NCI-H1048 (cell line): ENCODE results near the gene SOX2.

Experiments
- DNase-seq: peaks from one replicate; lab custom pipeline; 2025; lab: John Stamatoyannopoulos, UW

The SOX2 gene

GRCh38 chr3:181711325-181712135, at the start of gene SOX2:
Gene SOX2, plus strand, starts transcription at chr3:181711925. Its CDS starts 436 bp downstream, at chr3:181712361.
- peak; percentile 59 for DNase-seq

DNA sequence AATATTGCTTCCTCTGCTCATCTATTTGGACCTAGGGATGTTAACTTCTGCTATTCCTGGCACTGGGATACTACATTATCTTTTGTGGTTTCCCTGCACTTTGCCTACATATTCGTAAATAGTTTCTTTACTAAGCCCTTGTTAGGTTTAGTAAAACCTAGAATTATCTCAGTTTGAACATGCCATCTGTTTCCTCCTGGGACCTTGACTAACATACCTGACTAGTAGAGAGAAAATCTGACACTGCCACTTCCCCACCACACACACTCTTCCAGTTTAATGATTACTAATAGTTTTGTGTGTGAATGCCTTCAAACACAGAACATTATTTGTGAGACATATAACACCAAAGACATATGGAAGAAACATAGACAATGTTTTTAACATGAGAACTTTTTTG, 28.2 kb upstream of the SOX2 start:
- no peak for DNase-seq

DNA sequence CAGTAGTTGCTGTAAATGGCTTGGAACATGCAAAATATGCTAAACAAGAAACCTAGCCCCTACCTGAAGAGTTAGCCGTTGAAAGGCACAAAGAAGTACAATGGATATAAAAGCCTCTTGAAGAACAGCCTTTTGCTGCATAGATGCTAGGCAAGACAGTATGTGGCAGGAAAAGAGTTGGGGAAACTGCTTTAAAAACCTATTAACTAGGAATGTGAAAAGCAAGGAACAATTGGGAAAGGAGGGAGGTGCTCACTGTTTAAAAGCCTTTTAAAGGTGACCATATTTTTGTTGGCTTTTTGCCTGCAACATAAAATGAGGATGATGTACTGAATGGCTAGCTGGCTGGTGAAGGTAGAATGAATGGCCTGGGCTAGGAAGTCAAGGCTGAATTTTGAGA, 24.5 kb upstream of the SOX2 start:
- no peak for DNase-seq

DNA sequence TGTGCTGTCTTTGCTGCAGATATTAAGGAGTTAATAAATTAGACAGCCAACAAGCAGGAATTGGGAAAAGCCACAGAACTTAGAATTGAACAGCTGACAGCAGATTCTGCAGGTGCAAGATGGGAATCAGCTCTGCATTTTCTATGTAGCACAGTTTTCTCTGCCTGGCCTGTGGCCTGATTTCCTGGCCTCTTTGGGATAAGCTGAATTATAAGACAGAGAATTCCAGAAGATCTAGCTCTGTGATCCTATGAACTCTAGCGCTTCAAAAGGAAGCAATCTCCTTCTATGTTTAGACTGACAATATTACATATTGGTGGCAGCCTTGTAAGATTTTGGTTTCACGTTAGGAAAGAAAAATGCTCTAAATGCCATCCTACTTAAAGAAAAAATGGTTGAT, 24.0 kb upstream of the SOX2 start:
- no peak for DNase-seq

- DNase-seq: no peak
Measured at GRCh38 chr3:181689546-181689945, 22.2 kb upstream of the SOX2 start.

GRCh38 chr3:181690769-181691168, 21.0 kb upstream of the SOX2 start:
- no peak for DNase-seq

DNA sequence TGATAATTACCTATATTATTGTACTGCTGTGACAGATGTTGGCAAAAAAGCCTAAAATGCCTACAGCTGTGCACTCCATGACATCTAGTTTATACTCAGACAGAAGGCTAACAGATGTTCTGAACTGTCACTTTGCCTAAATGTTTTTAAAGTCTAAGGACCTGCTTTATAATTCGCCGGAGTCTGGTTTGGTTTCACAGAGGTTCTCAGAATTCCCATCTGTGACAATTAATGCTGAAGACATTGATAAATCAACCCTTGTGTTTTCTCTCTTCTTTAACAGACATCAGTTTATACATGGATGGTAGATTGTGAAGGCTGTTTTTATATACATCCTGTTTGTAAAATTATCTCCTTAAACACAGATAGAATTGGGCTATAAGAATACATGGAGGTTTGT, 19.8 kb upstream of the SOX2 start:
- DNase-seq: no peak

DNA sequence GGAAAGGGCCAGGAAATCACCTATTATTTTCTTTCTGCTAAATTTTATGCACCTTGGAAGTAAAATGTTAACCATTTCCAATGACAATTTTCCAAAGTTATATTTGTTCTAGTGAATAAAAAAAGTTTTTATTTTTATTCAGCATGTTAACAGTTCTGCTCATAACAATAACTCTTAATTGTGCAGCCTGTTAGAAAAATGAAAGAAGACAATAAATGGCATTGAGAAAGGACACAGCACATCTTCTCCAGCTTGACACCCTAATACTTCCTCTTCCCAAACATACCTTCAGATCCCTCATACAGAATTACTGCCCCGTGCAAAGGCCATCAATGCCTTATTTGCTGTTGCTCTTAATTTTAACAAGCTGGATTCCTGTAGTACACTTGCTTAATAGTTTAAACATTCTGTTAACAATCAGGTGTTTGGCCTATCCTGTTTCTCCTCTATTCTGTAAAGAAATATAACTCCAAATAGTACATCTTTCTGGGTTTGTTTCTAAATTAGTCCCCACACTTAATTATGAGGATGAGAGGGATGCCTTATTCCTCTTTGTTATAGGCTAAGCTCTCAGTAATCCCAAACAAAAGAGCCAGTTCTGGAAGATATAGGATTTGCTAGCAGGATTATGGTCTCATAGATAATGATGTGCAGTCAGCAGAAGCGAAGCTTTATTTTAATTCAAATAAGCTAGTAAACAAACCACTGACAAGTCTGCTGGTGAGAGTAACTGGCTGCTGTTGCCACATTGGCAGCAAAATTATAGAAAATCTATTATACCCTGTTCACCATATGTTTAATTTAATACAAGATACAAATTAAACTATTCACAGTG, 19.2 kb upstream of the SOX2 start:
- no peak for DNase-seq

DNA sequence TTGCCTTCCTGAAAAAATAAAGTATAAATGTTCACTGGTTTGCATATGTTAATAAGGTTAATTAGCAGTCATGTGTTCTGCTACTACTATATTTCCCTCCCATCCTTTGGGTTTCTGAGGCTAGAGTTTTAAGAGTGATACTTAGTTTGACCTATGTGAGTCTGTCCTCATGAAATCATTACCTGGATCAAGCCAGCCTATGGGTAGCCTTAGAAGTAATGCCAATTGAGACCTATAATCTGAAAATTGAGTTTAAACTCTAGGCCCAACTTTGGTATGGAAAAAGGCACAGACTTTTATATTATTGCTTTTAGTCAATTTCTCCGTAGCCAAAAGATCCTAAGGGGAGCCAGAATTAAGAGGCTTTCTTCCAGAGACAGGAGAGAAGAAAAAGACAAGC, 18.4 kb upstream of the SOX2 start:
- DNase-seq: no peak

GRCh38 chr3:181694805-181695660, 16.7 kb upstream of the SOX2 start:
- DNase-seq: no peak

DNA sequence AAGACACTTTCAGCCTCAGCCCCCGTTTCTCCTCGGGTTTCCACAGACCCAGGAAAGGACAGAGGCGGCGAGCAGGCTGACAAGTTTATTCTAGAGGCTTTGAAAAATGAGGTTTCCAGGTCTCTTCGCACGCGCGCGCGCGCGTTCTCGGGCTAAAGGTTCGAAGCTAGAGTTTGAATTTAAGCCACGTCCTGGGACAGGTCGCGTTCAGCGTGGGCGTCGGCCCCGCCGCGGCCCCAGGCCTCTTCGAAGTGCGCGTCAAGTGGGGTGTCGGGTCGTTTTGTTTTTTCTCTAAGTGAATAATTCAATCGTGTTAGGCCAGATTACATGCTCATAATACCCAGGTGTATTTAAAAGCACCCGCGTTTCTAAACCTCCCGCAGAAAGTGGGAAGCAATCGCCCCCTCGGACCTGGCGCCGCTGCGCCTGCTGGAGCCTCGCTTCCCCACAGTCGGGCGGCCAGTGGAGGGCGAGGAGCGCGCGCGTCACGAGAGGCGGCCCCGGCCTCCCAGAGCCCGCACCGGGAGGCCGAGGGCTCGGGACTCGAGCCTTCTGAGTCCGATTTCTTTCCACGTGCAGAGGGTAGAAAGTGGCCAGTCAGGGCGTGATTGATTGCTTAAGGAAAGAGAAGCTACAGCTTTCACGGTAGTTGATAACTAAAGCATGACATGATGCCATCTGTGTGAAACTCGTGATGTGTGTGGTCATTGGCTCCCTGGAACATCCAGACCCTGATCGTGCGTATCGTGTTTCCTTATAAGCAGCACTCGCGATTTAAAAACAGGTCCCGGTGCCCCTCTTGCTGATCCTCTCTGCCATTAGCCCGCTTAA, 15.8 kb upstream of the SOX2 start:
- no peak for DNase-seq

- no peak for DNase-seq
Measured at GRCh38 chr3:181696626-181697230, 15.0 kb upstream of the SOX2 start.

DNA sequence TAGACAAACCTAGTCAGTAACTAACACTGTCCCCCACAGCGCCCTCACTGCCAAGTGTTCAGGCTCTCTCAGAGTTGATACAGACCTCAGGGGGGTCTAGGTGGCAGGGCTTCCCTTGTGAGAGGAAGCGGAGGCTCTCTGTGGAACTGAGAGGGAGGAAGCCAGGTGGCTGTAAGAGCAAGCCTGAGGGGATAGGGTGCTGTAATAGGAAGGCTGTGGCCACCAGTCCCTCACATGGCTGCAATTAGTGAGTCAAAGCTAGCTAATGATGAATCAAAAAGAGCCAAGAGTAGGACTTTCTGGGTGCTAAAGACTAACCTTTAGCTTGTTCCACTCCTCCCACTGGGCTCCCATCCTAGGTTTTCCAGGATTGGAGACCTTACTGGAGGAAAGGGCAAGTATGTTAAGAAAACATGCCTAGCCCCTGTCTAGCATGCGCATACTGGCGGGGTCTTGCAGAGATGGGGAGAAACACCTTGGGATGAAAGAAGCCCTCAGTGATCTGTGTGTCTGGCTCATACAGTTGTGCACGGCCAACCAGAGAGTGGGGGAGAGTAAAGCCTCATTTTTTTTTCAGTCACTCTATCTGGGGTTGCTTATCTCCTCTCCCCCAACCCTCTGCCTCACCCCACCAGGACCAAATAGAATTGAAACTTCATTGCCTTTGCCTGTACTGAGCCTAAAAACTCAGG, 13.3 kb upstream of the SOX2 start:
- no peak for DNase-seq

DNA sequence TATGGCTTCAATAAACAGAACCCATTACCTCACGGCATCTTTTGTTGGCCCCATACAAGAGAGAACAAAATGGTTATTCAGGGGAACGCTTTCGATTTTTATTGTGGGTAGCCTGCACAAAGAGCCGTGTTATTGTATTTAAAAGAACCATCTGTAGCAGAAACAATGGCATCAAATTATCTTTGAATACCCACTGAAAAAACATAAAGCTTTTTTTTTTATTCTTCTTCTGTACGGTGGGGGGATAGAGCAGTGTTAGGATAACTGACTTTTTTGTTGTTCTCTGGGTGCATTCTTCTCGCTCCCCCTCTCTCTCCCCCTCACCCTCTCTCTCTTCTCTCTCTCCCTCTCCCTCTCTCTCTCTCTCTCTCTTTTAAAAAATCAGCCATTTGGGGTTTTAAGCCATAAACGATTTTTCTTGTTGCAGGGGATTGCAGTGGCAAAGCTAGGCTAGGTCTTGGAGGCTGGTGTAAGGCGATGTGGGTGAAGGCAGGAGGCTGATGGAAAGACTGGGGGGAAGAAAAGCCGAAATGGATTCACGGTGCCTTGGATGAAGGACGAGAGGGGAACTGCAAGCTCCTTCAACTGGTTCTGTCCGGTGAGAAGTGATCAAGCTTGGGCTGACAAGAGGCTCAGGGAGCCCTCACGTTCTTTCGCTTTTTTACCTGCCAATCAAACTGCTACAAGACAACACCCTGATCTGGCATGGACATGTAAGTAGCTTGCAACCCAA, 12.4 kb upstream of the SOX2 start:
- DNase-seq: no peak

- DNase-seq: peak; percentile 34
Measured at GRCh38 chr3:181700168-181701087, 11.3 kb upstream of the SOX2 start.

- DNase-seq: no peak
Measured at GRCh38 chr3:181701096-181701495, 10.6 kb upstream of the SOX2 start.

- DNase-seq: no peak
Measured at GRCh38 chr3:181703601-181704420, 7.9 kb upstream of the SOX2 start.
